ENCODE results near the gene LPO.

DNA sequence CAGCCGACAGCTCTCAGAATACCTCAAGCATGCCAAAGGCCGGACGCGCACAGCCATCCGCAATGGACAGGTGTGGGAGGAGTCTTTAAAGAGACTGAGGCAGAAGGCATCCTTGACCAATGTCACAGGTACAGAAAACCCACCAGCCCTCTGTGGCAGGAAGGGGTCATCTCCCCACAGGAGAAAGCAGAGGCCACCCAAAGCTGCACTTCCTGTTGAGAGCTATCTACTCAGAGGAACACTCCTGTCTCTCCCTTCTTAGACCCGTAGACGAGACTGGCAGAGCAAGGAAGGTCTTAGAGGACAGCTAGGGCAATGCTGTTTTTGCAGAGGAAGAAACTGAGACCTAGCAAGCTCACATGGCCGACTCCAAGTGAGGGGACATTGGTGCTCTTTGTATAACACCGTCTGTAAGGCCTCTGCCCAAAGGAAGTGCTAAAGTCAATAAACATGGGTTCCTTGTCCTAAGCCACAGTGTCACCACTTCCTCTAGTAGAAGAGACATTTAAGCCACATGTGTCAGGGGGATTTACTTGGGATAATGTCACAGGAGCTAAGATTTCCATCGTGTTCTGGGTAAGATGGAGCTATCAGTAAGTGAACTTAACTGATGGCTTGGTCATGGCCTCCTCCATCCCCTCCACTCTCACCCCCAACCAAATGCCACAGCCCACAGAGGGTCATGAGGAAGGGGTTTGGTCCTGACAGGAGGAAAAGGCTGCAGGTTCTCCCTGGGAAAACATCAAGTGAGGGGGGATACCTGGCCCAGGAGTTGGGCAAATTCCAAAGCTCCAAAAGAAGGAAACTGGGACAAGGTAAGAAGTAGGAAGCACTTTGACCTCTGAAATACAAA lies 9.4 kb downstream of the LPO start:
- TF ChIP-seq POLR2A (IDR thresholded peaks at IDR 0.05), result no peak
- TF ChIP-seq, protein P1, sequence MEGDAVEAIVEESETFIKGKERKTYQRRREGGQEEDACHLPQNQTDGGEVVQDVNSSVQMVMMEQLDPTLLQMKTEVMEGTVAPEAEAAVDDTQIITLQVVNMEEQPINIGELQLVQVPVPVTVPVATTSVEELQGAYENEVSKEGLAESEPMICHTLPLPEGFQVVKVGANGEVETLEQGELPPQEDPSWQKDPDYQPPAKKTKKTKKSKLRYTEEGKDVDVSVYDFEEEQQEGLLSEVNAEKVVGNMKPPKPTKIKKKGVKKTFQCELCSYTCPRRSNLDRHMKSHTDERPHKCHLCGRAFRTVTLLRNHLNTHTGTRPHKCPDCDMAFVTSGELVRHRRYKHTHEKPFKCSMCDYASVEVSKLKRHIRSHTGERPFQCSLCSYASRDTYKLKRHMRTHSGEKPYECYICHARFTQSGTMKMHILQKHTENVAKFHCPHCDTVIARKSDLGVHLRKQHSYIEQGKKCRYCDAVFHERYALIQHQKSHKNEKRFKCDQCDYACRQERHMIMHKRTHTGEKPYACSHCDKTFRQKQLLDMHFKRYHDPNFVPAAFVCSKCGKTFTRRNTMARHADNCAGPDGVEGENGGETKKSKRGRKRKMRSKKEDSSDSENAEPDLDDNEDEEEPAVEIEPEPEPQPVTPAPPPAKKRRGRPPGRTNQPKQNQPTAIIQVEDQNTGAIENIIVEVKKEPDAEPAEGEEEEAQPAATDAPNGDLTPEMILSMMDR (IDR thresholded peaks at IDR 0.05), result no peak

Measured in body of pancreas (tissue), 4 donors.